Measurements from ENCODE around the gene ERGIC3.

GRCh38 chr20:35552914-35553313 is 11.0 kb downstream of the ERGIC3 start:
- TF ChIP-seq CTCF (IDR thresholded peaks at IDR 0.05) (no peak), ZFX (IDR thresholded peaks at IDR 0.05; ENCODE audit: borderline replicate concordance) (no peak)
